Body of pancreas (tissue), 4 donors: Measurements from ENCODE around the gene LMX1A.

Source experiments
- POLR2A ChIP-seq, 3 donors: fragments of 450-650 bp; IDR thresholded peaks; one replicate each; pipeline ENCODE4 v1.6.1; 2016; ENCODE audit warnings: antibody characterized with exemption in 3 of 3, mild to moderate bottlenecking in 2 of 3
- TF ChIP-seq, protein P1 (sequence below), 7 experiments: fragments of 450-650 bp in 4 of 7; fragments of 200-600 bp in 3 of 7; sonication (generic) in 3 of 7; IDR thresholded peaks; one replicate each; pipeline ENCODE4 v1.5.1; 2016 to 2019; ENCODE audit warnings: antibody characterized with exemption in 7 of 7

DNA sequence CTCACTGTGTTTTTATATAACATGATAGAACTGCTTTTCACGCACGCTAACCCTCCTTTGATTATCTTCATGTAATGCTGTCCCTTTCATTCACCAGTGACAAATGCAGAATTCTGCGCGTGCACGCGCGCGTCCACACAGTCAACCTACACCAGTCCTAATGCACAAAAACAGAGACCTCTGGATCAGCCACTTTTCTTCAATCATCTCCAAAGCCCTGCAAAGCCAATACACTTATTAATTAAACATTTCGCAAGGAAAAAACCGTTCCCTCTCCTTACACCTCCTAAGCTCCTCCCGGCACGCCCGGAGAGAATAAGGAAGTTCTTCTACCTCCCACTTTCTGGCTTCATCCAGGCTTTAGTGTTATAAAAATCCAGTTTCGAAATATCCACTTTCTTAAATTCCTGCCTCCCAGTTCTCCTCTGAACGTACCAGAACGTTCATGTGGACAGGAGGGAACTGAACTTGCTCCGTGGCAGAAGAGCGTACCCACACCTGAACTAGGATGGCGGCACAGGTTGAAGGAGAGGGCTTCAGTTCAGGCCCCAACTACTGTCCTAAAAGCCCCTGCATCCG is 4.6 kb downstream of the LMX1A start:
- TF ChIP-seq, protein P1, sequence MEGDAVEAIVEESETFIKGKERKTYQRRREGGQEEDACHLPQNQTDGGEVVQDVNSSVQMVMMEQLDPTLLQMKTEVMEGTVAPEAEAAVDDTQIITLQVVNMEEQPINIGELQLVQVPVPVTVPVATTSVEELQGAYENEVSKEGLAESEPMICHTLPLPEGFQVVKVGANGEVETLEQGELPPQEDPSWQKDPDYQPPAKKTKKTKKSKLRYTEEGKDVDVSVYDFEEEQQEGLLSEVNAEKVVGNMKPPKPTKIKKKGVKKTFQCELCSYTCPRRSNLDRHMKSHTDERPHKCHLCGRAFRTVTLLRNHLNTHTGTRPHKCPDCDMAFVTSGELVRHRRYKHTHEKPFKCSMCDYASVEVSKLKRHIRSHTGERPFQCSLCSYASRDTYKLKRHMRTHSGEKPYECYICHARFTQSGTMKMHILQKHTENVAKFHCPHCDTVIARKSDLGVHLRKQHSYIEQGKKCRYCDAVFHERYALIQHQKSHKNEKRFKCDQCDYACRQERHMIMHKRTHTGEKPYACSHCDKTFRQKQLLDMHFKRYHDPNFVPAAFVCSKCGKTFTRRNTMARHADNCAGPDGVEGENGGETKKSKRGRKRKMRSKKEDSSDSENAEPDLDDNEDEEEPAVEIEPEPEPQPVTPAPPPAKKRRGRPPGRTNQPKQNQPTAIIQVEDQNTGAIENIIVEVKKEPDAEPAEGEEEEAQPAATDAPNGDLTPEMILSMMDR (IDR thresholded peaks at IDR 0.05) = no peak
- no peak for TF ChIP-seq POLR2A (IDR thresholded peaks at IDR 0.05)
